ENCODE data around the gene TPX2. TPM values are rescaled to one million over a fixed set of nuclear protein-coding genes. Genes with fewer than 3 reads are reported as not detected.

TPX2 gene
- total and polyA plus RNA-seq, 10 of the 15 experiments (the other 5 are each of a cell fraction or from before 2014, with no cell fraction given), result 29.7 to 144 (median 89.0) TPM

DNA sequence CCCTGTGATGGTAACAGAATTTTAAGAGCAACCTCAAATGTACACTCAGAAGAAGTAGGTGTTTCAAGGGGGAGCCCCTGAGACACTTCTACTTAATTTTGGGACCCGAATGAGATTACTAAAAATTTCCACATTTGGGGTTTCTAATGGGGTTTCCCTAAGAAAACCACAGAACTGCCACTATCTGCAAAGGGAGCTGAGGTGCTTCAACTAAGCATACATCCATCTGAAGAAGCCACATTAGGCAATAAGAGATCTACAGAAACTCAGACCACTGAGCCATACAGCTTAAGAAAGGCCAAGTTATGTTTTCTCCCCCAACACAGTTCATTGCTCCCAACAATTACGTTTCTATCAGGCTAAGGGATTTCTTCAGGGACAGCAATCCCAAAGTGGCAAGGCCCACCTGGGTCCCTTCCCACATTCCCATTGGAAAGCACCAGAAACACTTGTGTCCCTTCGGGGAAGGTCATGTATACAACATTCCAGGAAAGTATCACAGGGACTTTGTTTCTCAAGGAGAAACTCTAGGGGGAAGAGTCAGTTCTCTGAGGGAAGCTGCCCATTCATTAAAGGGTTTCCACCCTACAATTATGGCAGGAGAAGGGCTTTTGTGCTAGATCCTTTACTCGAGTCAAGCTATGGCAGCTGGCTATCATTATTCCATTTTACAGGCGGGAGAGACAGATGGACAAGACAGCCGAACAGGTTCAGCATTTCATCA, 21.4 kb upstream of the TPX2 start (continued):
- TF ChIP-seq CEBPB (IDR thresholded peaks at IDR 0.05; ENCODE audit: borderline replicate concordance in 1 of 2, low read depth in 2 of 2, low read length in 2 of 2) (no peak), RUNX3 (IDR thresholded peaks at IDR 0.05; ENCODE audit: low read length) (peak; percentile 98), WRNIP1 (IDR thresholded peaks at IDR 0.05; ENCODE audit: borderline replicate concordance, low read depth, low read length) (no peak), ZBED1 (IDR thresholded peaks at IDR 0.05; ENCODE audit: borderline replicate concordance) (peak; percentile 64; the same call in 1 of the 2 replicates), FOXM1 (IDR thresholded peaks at IDR 0.05; ENCODE audit: low read depth, low read length) (peak; percentile 83; the same call in 1 of the 2 replicates), NFIC (IDR thresholded peaks at IDR 0.05; ENCODE audit: low read depth, low read length) (peak; percentile 96), BACH1 (IDR thresholded peaks at IDR 0.05; ENCODE audit: borderline replicate concordance) (peak; percentile 40; the same call in 1 of the 2 replicates), BHLHE40 (IDR thresholded peaks at IDR 0.05; ENCODE audit: borderline replicate concordance in 1 of 2, low read depth in 2 of 2, low read length in 1 of 2) (peak in 1 of 2 experiments; percentile 18; a peak in 1 of 4 replicates), MYB (IDR thresholded peaks at IDR 0.05; ENCODE audit: borderline replicate concordance, low read depth, low read length) (no peak), ETV6 (conservative IDR thresholded peaks at IDR 0.05 in 1 of 2, IDR thresholded peaks at IDR 0.05 in 1 of 2; ENCODE audit: borderline replicate concordance in 1 of 2, low read depth in 1 of 2) (peak in 1 of 2 experiments; percentile 47; a peak in 1 of 4 replicates), MTA3 (IDR thresholded peaks at IDR 0.05; ENCODE audit: borderline replicate concordance, low read length) (peak; percentile 68), ELK1 (IDR thresholded peaks at IDR 0.05; ENCODE audit: low read depth, low read length) (no peak), STAT3 (IDR thresholded peaks at IDR 0.05; ENCODE audit: low read depth, low read length) (no peak), MTA2 (IDR thresholded peaks at IDR 0.05; ENCODE audit: low read depth) (peak; percentile 67), MEF2B (IDR thresholded peaks at IDR 0.05; ENCODE audit: partially characterized antibody, poor library complexity, severe bottlenecking) (peak; percentile 29), ZNF384 (IDR thresholded peaks at IDR 0.05; ENCODE audit: borderline replicate concordance, low read depth, low read length) (no peak), TCF3 (IDR thresholded peaks at IDR 0.05; ENCODE audit: borderline replicate concordance, insufficient read depth, low read depth, low read length) (no peak), TCF7 (IDR thresholded peaks at IDR 0.05; ENCODE audit: borderline replicate concordance) (peak; percentile 28; the same call in 1 of the 2 replicates)
- TF ChIP-seq, protein P1, sequence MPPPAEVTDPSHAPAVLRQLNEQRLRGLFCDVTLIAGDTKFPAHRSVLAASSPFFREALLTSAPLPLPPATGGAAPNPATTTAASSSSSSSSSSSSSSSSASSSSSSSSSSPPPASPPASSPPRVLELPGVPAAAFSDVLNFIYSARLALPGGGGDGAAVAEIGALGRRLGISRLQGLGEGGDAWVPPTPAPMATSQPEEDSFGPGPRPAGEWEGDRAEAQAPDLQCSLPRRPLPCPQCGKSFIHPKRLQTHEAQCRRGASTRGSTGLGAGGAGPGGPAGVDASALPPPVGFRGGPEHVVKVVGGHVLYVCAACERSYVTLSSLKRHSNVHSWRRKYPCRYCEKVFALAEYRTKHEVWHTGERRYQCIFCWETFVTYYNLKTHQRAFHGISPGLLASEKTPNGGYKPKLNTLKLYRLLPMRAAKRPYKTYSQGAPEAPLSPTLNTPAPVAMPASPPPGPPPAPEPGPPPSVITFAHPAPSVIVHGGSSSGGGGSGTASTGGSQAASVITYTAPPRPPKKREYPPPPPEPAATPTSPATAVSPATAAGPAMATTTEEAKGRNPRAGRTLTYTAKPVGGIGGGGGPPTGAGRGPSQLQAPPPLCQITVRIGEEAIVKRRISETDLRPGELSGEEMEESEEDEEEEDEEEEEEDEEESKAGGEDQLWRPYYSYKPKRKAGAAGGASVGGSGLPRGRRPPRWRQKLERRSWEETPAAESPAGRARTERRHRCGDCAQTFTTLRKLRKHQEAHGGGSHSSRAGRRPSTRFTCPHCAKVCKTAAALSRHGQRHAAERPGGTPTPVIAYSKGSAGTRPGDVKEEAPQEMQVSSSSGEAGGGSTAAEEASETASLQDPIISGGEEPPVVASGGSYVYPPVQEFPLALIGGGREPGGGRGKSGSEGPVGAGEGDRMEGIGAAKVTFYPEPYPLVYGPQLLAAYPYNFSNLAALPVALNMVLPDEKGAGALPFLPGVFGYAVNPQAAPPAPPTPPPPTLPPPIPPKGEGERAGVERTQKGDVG (CRISPR knock-in tag; IDR thresholded peaks at IDR 0.05), result no peak
- TF ChIP-seq, protein P2, sequence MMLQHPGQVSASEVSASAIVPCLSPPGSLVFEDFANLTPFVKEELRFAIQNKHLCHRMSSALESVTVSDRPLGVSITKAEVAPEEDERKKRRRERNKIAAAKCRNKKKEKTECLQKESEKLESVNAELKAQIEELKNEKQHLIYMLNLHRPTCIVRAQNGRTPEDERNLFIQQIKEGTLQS (IDR thresholded peaks at IDR 0.05; ENCODE audit: borderline replicate concordance, extremely low read depth, low read depth, low read length), result no peak
- TF ChIP-seq, protein P3, sequence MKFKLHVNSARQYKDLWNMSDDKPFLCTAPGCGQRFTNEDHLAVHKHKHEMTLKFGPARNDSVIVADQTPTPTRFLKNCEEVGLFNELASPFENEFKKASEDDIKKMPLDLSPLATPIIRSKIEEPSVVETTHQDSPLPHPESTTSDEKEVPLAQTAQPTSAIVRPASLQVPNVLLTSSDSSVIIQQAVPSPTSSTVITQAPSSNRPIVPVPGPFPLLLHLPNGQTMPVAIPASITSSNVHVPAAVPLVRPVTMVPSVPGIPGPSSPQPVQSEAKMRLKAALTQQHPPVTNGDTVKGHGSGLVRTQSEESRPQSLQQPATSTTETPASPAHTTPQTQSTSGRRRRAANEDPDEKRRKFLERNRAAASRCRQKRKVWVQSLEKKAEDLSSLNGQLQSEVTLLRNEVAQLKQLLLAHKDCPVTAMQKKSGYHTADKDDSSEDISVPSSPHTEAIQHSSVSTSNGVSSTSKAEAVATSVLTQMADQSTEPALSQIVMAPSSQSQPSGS (IDR thresholded peaks at IDR 0.05; ENCODE audit: low read length), result peak; percentile 83
